Testis (tissue), 3 donors: ENCODE results near the gene SAMM50. TPM values are rescaled to one million over a fixed set of nuclear protein-coding genes. Genes with fewer than 3 reads are reported as not detected.

Source experiments
- DNase-seq: peaks from one replicate; pipeline ENCODE4 v3.0.0-alpha.2; 2019
- H3K27ac ChIP-seq, 2 donors: fragments of 200-600 bp; sonication (generic); one replicate each; pipeline ENCODE4 v1.5.1; 2019
- H3K27me3 ChIP-seq: fragments of 200-600 bp; sonication (generic); one replicate; pipeline ENCODE4 v1.5.1; 2019
- H3K36me3 ChIP-seq: fragments of 200-600 bp; sonication (generic); one replicate; pipeline ENCODE4 v1.5.1; 2017; ENCODE audit warnings: low read depth; ENCODE audit errors: missing control alignments
- H3K4me1 ChIP-seq: fragments of 200-600 bp; sonication (generic); one replicate; pipeline ENCODE4 v1.5.1; 2019
- H3K4me3 ChIP-seq, 2 donors: fragments of 200-600 bp; sonication (generic); one replicate each; pipeline ENCODE4 v1.5.1; 2017 to 2019
- H3K9me3 ChIP-seq: fragments of 200-600 bp; sonication (generic); one replicate; pipeline ENCODE4 v1.5.1; 2017
- POLR2A ChIP-seq: fragments of 450-650 bp; IDR thresholded peaks from one replicate; pipeline ENCODE4 v1.6.1; 2017; ENCODE audit warnings: antibody characterized with exemption, mild to moderate bottlenecking, moderate library complexity
- WGBS, 2 donors: methylation state at CpG; one replicate each; pipeline ENCODE4 v1.1.5; 2018; 5-methylcytosine and 5-hydroxymethylcytosine counted together
- intact Hi-C: fragments of 100-400 bp; cut with DNase I; formaldehyde crosslinking; loops from one replicate; pipeline ENCODE4 v1.15.1; 2023; ENCODE audit warnings: low total_unique reads
- polyA plus RNA-seq: library from polyadenylated mRNA; stranded (reverse); fragments of 350-450 nt; fragmentation: Illumina TruSeq; extraction: RNeasy Lipid Tissue Mini Kit (QIAGEN cat#74804); gene quantifications from one replicate; pipeline ENCODE4 v1.2.3, GENCODE V29; 2014; ENCODE audit warnings: low read depth, low replicate concordance; ENCODE audit not compliant: insufficient read depth
- total RNA-seq, 2 donors: library from RNA; depleted of rRNA; stranded (reverse); fragments of >200 nt; gene quantifications; one replicate each; pipeline ENCODE4 v1.2.3, GENCODE V29; 2016
- TF ChIP-seq, protein P1 (sequence below), 3 experiments: fragments of 450-650 bp in 2 of 3; fragments of 200-600 bp in 1 of 3; sonication (generic) in 1 of 3; IDR thresholded peaks; one replicate each; pipeline ENCODE4 v1.5.1; 2016 to 2019; ENCODE audit warnings: antibody characterized with exemption in 3 of 3, mild to moderate bottlenecking in 2 of 3, moderate library complexity in 1 of 3

The SAMM50 gene
- total and polyA plus RNA-seq, 3 donors from 2014 or later = 41.5 to 71.1 (median 50.3) TPM

DNA sequence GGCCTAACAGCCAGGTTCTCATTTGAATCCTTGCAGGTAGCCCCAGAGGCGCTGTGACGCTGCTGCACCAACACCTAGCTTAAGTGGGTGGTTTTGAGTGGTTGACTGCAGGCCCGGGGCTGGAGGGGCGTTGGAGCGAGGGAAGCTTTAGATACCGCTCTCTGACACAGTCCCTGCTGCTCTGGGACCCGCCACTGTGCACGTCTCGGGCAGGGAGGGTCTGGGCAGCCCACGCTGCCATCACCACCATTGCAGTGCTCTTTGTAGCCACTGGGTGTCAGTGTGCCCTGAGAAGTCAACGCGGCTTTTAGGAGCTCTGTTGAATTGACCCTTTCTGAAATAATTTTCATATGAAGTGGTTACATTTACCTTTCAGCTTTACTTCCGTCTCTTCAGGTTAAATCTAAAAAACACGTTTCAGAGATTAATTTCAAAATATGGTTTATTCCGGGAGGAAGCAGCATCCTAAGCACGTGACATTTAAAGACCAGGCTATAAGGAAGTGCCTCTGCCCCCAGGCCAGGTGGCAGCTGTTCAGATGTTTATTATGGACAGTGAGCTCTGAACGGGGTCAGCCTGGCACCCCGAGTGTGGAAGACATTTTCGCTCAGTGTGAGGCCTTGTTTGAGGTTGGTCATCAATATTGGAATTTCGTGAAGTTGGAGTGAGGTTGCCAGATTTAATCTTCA is 38.0 kb downstream of the SAMM50 start:
- intact Hi-C loops = loop anchor here (5.0 kb wide), 1 partner anchor 634 kb away; no protein-coding TSS in a partner anchor
- Histone ChIP-seq H3K4me1 (no peaks in the 10 kb centered on the region), H3K36me3 (no peaks in the 10 kb centered on the region), H3K9me3 (no peaks in the 10 kb centered on the region), H3K4me3 (no peak overlapping the region), H3K27ac (no peak overlapping the region), H3K27me3 (no peaks in the 10 kb centered on the region)
- peak; percentile 66 for DNase-seq
- WGBS, 2 donors = 39 to 51% methylated on average over 14 to 20 of the region's 20 CpGs
- TF ChIP-seq, protein P1, sequence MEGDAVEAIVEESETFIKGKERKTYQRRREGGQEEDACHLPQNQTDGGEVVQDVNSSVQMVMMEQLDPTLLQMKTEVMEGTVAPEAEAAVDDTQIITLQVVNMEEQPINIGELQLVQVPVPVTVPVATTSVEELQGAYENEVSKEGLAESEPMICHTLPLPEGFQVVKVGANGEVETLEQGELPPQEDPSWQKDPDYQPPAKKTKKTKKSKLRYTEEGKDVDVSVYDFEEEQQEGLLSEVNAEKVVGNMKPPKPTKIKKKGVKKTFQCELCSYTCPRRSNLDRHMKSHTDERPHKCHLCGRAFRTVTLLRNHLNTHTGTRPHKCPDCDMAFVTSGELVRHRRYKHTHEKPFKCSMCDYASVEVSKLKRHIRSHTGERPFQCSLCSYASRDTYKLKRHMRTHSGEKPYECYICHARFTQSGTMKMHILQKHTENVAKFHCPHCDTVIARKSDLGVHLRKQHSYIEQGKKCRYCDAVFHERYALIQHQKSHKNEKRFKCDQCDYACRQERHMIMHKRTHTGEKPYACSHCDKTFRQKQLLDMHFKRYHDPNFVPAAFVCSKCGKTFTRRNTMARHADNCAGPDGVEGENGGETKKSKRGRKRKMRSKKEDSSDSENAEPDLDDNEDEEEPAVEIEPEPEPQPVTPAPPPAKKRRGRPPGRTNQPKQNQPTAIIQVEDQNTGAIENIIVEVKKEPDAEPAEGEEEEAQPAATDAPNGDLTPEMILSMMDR (IDR thresholded peaks at IDR 0.05) = peak; percentile 86 to 92 (median 88)
- no peak for TF ChIP-seq POLR2A

DNA sequence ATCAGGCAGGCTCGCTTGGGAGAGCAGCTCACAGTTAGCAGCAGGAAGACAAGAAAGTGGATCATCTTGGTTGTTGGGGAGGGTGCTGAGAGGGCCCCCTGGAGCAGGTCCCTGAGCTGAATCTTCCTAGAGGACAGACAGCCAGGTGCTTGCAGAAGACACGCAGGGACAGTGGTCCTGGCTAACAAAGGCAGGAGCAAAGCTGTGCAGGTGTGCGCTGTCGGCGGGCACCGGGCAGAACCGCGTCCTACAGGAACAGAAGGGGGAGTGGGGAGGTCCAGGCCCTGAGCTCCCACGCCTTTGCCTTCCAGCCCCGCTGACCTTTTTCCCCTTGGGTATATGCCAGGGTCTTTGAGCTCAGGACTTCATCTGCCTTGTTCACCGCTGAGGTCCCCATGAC is 38.8 kb downstream of the SAMM50 start:
- Histone ChIP-seq H3K36me3 (no peaks in the 10 kb centered on the region), H3K9me3 (no peaks in the 10 kb centered on the region), H3K4me1 (no peaks in the 10 kb centered on the region), H3K4me3 (no peak overlapping the region), H3K27me3 (no peaks in the 10 kb centered on the region), H3K27ac (no peak overlapping the region)
- no peak for TF ChIP-seq POLR2A
- TF ChIP-seq, protein P1 (IDR thresholded peaks at IDR 0.05) = no peak
- 70 to 93% methylated on average over 10 to 11 of the region's 11 CpGs for WGBS, 2 donors
- DNase-seq = no peak
- intact Hi-C loops = loop anchor here (5.0 kb wide), 1 partner anchor 633 kb away; no protein-coding TSS in a partner anchor

DNA sequence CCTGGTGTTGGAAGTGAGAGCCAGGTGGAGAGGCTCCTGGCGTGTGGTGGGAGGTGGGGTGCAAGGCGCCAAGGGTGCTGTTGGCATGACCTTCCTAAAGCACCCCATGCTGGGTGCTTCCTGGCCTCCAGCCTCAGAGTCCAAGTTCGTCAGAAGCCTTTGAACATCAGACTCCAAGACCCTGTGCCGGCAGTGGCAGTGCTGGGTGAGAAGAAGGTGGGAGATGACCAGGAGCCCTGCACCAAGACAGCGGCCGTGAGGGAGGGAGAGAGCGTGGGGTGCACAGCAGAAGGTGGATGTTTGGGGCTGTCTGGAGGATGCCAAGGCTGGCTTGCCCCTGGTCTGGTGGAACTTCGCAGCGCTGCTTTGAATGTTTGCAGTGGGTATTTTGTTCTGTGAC is 39.2 kb downstream of the SAMM50 start:
- TF ChIP-seq, protein P1 (IDR thresholded peaks at IDR 0.05) = no peak
- no peak for TF ChIP-seq POLR2A
- Histone ChIP-seq H3K27me3 (no peaks in the 10 kb centered on the region), H3K9me3 (no peaks in the 10 kb centered on the region), H3K27ac (no peak overlapping the region), H3K36me3 (no peaks in the 10 kb centered on the region), H3K4me3 (no peak overlapping the region), H3K4me1 (no peaks in the 10 kb centered on the region)
- DNase-seq = no peak
- 78 to 81% methylated on average over 9 of the region's 9 CpGs for WGBS, 2 donors
- intact Hi-C loops = loop anchor here (5.0 kb wide), 1 partner anchor 633 kb away; no protein-coding TSS in a partner anchor

DNA sequence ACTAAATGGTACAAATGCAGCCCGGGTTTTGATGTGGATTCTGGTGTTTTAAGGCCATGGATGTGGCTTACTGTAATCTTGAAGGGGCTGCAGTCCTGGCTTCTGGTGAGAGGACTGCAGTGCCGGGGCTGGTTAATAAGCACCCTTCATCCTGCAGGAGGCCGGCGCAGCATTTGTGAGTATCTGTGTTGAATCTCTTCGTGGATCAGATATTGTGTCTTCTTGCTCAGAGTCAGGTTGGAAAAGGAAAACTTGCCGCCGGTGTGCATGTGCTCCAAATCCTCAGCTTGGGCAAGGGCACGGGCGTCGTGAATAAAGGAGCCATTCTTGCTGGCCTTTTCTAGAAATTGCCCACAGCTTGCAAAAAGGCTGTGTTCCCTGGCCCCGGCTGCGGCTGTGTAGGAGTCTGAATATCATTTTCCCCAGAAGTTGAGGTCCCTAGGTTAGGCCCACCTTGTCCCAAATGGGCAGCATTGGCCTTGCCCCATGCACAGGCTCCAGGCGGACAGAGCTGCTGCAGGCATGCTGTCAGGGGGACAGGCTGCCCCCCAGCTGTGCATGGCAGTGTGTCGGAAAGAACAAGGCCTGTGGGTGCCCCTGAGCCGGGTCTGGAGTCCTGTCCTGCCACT is 39.9 kb downstream of the SAMM50 start:
- no peaks in the 10 kb centered on the region for H3K36me3 ChIP-seq
- TF ChIP-seq, protein P1 (IDR thresholded peaks at IDR 0.05) = no peak
- TF ChIP-seq POLR2A = no peak
- 88 to 96% methylated on average over 15 of the region's 15 CpGs for WGBS, 2 donors
- no peak overlapping the region for H3K4me3 ChIP-seq
- no peak for DNase-seq
- H3K27me3 ChIP-seq = no peaks in the 10 kb centered on the region
- H3K9me3 ChIP-seq = no peaks in the 10 kb centered on the region
- peaks cover 5% of the 10 kb centered on the region for H3K4me1 ChIP-seq
- H3K27ac ChIP-seq = no peak overlapping the region
- intact Hi-C loops = loop anchor here (5.0 kb wide), 1 partner anchor 87 kb away; no protein-coding TSS in a partner anchor
